HG02870 (cell line): ENCODE data around the gene FAM229A.
A peak's percentile ranks its signal among the peaks of the same experiment; 100 is the strongest.
"Not testable (repeated sequence)": the region's sequence is repeated elsewhere in the genome, so short reads cannot be mapped to it uniquely, and the experiment has no call there.

Experiments used
- ATAC-seq: cut with Tn5 transposase; IDR thresholded peaks from one replicate; pipeline ENCODE4 v1.9.1; 2021; ENCODE audit warnings: mild to moderate bottlenecking, moderate library complexity; ENCODE audit not compliant: unreplicated experiment

The FAM229A gene, protein sequence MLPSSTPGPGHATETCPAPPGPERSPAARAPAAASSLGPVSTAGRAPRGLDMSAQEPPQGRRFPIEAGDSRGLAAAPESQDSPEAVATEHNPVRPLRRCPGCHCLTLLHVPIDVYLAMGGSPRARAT

DNA sequence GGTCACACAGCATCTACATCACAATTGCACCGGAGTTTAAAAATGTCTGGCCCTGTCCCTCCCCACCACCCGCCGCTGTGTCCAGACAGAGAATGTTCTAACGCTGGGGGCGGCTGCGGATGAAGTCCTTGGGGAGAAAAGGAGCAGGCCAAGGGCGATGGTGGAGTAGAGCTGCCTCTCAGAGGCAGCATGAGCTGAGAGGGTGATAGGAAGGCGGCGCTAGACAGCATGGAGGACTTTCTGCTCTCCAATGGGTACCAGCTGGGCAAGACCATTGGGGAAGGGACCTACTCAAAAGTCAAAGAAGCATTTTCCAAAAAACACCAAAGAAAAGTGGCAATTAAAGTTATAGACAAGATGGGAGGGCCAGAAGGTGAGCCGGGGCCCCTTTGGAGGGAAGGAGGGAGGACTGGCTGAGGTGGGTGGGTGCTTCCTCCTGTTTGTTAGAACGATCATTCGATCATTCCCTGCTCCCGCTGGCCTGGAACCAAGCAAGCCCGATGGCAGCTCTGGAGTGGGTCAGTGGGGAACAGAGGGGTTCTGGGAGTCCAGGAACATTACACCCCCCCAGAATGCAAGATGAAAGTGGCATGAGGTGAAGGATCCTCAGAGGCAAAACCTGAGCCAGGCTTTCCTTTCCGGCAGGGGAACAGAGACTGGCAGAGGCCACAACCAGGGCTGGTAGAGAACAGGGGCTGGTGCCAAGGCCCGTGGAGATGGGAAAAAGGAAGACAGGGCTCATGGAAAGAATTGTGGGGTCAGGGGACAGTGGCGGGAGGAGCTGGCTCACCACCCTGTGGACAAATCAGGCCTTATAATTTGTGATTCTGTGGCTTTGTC, at the start of gene FAM229A, which contains the start of gene TSSK3:
Gene FAM229A, minus strand, starts transcription at position 12 of the 840 bp plus-strand sequence. CDS start 394 bp downstream, outside the sequence.
Gene TSSK3, plus strand, starts transcription at position 66 of the 840 bp plus-strand sequence. Its CDS starts 163 bp downstream, at position 229.
- no peak for ATAC-seq

DNA sequence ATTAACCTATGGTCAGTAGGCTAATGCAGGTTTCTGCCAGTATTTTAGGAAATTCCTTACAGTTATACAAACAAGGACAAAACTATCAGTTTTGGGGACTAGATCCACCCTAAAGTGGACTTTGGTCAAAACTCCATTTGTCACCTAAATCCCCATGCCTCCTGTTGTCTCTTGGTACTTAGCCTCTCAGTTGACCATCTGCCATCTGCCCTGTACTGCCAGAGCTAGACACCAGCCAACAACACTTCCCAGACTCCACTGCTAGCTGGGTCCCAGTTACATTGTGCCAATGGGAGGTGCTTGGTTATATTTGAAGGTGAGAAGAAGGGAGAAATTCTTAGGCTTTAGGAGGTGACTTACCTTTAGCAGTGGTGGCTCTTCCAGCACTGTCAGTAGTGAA, 49.0 kb upstream of the FAM229A start:
- ATAC-seq, result no peak

DNA sequence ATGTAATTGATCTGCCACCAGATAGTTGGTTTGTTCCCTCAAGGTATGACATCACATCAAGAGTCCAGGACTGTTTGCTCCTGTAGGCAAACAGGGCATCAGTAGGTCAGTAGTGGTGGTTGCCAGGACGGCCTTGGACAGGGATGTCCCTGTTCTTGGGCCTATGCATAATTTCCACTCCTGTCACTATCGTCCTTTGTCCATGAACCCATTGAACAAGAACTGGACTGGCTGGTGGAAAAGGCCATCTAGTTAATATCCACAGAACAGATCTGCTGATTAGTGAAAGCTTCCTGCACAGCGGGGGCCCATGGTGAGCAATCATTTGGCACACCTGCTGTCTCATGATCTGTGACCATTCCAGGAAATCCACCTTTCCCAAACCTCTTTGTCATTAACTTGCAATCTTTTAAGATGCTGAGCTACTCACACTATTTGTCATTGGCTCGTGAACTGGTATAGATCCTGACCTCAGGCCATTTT, 44.4 kb upstream of the FAM229A start:
- no peak for ATAC-seq

DNA sequence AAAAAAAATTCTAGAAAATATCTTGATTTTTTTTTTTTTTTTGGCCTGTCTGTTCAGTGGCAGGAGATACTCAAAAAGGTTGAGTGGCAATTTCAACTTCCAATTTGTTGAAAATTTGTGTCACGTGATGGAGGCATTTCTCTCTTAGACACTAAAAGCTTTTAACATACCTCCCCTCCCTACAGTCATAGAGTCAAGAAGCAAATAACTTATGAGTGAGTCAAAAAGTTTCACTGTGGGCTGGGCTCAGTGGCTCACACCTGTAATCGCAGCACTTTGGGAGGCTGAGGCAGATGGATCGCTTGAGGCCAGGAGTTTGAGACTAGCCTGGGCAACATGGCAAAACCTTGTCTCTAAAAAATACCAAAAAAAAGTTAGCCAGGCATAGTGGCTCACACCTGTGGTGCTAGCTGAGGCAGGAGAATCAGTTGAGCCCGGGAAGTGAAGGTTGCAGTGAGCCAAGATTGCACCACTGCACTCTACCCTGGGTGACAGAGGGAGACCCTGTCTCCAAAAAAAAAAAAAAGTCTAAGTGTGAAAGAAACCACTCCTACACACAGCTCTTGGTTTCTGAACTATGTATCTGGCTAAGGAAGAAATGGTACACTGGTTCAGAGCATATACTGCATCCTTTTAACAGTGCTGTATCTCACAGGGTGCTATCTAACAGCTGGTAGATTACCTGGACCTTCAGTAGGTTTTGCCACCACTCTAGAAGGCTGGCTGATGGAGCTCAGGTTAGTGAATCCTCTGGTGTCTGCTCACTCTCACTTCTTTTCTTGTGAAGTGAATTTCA, 43.6 kb upstream of the FAM229A start:
- no peak for ATAC-seq

DNA sequence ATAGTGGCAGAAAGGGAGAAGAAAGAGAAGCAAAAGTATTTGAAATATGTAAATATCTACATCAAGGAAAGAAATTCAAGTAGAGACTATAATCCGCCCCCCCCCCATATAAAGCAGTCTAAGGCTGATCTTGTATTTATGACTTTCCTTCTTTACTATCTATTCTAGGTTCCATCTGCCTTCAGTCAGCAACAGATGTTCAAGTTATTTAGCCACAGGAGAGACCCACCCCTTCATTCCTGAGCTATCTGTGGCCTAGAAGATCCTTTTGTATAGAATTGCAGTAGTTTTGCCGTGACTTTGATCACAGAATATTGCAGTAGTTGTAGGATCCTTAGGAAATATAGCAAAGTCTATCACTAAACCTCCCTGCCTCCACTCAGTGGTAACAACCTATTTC, 42.7 kb upstream of the FAM229A start:
- ATAC-seq, result no peak

DNA sequence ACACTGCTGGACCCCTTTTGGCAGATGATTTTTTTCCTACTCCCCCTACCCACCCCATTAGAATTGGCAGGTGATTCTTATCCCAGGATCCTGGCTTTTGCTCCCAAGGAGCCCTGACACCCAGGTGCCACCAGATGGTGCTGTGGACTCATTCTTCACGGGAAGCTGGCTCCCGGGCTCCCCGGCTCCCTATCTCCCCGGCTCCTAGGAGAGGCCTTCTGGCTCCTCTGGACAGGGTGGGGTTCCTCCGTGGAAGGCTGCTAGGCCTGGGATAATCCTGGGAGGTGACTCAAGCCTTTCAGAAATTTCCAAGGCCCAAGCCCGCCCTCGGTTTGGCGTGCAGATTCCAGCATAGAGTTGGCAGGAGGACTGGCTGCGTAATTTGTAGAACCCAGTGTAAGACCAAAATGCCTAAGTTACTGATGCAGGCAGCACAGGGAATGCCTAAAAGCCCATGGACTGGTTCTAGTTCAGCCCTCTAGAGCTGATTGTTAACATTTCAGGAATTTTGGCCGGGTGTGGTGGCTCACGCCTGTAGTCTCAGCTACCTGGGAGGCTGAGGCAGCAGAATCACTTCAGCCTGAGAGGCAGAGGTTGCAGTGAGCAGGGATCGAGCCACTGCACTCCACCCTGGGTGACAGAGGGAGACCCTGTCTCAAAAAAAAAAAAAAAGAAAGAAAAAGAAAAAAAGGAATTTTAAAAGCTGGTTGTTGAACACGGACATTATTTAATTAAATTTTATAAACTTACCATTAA, 38.8 kb upstream of the FAM229A start:
- no peak for ATAC-seq

DNA sequence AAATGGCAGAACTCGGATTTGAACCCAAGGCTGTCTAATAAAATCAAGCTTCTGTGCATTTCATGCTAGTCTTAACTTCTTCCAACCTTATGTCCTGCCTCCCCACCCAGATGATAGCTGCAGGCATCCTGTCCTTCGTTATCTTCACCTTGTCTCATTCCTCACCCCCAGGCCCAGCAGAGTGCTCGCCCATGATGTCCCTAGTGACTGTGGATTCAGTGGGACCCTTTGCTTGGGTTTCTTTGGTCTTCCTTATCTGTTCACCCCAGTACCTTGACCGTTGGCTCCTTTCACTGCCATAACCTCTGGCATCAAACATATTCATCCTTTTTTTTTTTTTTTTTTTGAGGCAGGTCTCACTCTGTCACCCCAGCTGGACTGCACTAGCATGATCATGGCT, 37.6 kb upstream of the FAM229A start:
- no peak for ATAC-seq

DNA sequence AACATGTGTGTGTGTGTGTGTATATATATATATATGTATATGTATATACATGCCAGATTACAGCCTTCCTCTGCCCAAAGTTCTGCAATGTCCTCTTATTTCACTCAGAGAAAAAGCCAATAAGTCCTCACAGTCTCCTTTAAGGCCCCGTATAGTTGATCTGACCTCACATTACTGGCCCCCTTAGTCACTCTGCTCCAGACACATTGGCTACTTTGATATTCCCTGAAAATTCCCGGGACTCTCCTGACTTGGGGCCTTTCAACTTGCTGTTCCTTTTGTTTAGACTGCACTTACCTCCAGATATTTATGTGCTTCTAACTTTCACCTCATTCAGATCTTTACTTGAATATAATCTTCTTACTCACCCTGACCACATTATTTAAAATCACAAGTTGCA, 36.1 kb upstream of the FAM229A start:
- no peak for ATAC-seq

DNA sequence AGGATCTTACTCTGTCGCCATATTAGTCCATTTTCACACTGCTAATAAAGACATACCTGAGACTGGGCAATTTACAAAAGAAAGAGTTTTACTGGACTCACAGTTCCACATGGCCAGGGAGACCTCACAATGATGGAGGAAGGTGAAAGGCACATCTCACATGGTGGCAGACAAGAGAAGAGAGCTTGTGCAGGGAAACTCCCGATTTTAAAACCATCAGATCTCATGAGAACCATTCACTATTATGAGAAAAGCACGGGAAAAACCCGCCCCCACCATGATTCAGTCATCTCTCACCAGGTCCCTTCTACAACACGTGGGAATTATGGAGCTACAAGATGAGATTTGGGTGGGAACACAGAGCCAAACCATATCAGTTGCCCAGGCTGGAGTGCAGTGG, 34.2 kb upstream of the FAM229A start:
- not testable (repeated sequence) for ATAC-seq

DNA sequence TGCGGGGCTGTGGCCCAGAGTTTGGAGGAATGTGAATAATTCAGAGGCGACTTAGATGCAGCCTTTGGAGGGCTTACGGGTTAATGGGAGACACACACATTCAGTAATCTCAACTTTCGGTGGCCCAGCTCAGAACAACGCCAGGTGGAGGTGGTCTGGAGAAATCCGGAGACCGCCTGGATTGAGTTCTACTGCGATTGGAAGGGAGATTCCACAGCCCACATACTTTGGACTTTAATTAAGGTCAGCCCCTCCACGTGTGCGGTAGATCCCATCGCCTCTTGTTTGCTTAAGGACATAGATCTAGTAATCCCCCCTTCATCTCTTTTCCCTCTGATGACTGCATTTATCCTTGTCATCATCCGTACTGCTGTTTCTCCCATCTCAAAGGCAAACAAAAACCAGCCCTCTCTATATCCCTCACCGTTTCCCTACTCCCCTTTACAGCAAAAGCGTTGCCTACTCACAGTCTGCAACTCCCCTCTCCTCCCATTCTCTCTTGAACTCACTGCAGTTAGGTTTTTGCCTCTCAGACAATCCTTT, 32.7 kb upstream of the FAM229A start:
- no peak for ATAC-seq

DNA sequence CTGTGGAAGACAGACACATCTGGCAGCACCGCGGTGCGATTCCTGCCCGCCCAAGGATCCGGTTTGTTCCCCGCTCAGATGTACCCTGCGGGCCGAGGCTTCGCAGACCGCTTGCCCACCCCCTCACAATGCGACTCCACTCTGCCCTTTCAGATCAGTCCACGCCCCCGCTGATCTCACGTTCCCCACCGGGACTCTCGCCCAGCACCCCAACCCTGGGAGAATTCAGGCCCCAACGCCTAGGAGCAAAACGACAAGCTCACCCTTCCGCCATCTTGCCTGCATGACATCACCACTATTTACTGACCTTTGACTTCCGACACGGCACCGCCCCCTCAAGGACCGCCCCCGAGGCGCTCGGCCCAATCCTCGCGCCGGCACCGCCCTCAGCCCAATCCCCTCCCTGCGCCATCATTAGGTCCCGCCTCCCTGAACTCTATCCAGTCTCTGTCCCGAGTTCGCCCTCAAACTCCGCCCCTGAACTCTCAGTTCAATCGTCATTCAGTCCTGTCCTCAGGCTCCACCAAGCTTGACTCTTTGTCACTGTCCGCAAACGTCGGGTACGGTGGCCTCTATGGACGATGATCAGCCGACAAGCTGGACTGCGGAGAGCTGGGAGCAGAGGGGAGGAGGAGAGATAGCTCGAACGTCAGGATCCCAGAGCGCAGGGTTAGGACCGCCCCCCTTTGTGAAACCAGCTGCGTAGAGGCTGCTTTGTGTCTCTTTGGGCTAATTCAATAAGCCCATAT, 32.0 kb upstream of the FAM229A start, which contains the start of gene BSDC1:
Gene BSDC1, minus strand, starts transcription at position 301 of the 749 bp plus-strand sequence. Its CDS starts 27 bp downstream, at position 274.
- ATAC-seq, result peak; percentile 96

DNA sequence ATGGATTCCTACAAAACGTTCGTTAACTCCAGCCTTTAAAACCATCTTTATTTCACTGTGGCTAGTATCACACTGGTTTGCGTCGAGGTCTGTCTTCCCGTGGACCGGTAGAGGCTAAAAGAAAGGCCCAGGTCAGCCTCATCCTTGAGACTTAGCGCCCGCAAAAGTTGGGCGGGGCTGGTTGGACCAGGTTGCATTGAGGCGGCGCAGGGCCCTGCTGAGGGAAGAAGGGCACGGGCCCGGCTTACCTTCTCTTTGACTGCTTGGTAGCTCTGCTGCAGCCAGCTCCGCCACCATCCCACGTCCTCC, 31.5 kb upstream of the FAM229A start:
- ATAC-seq, result no peak

DNA sequence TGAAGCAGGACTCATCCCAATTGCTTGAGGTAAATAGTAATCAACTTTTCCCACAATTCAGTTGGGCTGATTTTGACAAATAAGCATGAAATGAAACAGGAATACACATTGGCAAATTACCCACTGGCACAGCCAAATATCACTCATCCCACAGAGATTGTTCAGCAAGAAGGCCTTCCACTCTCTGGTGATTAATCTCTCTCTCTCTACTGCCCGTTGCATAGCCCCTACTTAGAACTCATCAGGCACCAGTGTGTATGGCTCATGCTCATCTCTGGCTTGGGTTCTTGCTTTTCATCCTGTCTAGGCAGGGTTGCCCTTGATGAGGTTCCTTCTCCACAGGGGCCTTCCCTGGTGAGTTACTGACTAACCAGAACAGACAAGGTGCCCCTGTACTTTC, 30.9 kb upstream of the FAM229A start:
- ATAC-seq, result no peak

DNA sequence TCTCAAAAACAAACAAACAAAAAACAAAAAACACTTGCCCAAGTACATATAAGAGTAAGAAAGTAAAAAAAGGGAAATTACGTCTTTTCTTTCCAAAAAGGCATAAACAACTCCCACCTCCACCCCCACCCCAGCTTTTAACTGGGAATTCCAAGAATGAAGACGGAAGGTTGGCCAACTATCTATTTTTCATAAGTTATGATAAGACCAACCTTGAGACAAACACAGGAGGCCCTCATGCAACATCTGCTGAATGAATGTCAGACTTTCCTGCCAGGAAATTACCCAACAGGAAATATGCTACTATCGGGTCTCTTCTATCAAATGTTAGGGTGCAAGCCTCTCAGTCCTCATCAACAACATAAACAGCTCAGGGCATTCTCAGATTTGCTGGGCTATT, 30.0 kb upstream of the FAM229A start:
- ATAC-seq, result no peak

DNA sequence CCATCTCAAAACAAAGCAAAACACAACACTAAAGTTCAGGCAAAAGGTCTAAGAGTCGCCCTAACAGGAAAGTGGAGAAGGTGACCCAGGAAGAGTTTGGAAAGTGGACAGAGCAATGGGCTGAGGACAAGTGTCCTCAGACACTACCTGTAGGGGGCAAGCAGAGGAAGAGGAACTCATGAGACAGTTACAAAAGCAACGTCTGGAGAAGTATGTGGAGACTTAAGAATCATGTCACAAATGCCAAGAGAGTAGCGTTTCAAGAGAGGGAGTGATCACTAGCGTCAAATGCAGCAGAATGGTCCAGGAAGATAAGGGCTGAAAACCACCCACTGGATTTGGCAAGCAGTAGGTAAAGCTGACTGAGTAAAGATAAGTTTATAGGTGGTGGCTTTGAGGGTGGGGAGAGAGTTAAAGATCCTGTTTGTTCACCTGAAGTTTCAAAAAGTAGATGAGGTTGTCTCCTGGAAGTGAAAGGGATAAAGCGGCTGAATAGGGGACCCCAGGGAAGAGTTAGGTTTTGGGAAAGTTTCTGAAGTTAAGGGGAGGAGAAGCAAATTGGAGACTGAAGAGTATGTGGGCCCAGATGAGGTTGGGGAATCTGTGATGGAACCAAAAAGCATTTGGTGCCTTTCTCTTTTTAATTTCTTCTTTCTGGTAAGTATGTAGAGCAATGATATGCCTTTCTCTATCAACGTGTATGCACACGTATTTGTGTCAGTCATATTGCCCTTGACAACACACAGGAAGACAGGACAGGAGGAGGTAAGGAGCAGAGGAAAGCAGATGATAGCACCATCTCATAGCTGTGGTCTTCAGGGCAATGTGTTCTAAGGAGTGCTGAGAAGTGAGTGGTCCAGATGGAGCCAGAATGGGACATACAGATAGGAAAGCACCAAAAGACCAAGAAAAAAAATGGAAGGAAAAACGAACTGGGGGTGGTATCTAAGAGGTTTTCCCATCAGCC, 28.9 kb upstream of the FAM229A start:
- no peak for ATAC-seq

DNA sequence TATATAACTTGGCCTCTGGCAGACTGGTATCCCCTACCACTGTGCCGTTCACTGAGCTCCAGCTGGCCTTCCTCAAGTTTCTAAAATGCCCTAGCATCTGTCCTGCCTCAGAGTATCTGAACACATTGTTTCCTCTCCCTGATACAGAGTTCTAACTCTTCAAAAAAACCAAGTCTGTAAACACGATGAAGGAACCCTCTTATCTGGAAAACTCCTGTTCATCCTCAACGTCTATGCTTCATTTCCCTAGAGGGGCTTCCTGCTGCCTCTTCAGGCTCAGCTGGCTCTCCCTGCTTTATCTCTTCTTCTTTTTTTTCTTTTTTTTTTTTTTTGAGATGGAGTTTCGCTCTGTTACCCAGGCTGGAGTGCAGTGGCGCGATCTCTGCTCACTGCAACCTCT, 26.4 kb upstream of the FAM229A start:
- no peak for ATAC-seq

DNA sequence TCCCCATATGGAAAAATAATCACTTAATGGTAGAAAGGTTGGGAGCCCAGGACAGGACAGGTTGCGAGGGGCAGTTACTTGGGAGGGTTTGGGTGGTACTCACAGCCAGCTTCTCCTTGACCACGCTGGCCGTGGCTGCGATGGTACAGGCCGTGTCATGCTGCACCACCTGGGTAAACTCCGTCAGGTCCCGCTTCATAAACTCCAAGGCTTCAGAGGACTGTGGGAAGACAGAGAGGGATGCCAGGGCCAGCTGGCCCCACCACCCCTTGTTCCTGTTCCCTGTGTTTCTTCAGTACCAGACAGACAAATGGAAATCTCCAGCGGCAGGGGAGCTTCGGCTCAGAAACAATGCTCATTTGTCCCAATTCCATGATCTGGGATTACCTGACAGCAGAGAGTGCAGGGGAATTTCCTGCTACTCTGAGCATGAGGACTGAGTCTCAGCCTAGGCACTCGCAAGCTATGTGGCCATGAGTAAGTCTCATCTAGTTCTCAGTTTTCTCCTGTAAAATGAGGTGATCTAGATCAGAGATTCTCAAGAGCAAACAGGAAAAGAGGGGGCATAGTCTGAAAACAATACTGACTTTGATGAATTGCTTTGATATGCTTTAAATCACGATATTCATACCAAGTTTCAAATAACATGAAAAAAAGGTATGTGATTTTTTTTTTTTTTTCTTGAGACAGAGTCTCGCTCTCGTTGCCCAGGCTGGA, 24.5 kb upstream of the FAM229A start:
- no peak for ATAC-seq

DNA sequence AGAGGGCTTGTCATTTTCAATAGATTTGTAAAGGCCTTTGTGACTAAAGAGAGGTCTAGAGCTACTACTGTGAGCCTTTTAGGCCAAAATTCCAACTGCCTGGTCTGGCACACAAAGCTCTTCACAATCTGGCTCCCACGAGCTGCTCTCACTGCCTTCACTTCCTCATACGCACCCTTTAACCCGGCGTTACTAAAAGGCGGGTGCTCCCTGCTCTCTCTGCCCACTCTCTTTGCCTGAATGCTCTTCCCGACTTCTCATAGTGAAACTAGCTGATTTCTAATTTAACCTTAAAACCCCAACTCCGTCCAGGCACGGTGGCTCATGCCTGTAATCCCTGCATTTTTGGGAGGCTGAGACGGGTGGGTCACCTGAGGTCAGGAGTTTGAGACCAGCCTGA, 17.8 kb upstream of the FAM229A start:
- ATAC-seq, result no peak
